ENCODE measurements around the gene NUDT15.

The NUDT15 gene

DNA sequence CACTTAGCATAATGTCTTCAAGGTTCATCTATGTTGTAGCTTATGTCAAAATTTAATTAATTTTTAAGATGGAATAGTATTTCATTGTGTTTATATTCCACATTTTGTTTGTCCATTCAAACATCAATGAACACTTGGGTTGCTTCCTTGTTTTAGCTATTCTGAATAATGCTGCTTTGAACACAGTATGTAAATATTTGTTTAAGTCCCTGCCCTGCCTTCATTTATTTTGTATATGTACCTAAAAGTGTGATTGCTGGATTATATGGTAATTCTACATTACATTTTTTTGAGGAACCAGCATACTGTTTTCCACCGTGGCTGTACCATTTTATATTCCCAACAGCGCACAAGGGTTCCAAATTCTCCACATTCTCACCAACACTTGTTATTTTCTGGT is 18.9 kb upstream of the NUDT15 start:
- TF ChIP-seq ZFX (IDR thresholded peaks at IDR 0.05; ENCODE audit: borderline replicate concordance) = no peak
- TF ChIP-seq, protein P1, sequence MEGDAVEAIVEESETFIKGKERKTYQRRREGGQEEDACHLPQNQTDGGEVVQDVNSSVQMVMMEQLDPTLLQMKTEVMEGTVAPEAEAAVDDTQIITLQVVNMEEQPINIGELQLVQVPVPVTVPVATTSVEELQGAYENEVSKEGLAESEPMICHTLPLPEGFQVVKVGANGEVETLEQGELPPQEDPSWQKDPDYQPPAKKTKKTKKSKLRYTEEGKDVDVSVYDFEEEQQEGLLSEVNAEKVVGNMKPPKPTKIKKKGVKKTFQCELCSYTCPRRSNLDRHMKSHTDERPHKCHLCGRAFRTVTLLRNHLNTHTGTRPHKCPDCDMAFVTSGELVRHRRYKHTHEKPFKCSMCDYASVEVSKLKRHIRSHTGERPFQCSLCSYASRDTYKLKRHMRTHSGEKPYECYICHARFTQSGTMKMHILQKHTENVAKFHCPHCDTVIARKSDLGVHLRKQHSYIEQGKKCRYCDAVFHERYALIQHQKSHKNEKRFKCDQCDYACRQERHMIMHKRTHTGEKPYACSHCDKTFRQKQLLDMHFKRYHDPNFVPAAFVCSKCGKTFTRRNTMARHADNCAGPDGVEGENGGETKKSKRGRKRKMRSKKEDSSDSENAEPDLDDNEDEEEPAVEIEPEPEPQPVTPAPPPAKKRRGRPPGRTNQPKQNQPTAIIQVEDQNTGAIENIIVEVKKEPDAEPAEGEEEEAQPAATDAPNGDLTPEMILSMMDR (IDR thresholded peaks at IDR 0.05) = no peak

DNA sequence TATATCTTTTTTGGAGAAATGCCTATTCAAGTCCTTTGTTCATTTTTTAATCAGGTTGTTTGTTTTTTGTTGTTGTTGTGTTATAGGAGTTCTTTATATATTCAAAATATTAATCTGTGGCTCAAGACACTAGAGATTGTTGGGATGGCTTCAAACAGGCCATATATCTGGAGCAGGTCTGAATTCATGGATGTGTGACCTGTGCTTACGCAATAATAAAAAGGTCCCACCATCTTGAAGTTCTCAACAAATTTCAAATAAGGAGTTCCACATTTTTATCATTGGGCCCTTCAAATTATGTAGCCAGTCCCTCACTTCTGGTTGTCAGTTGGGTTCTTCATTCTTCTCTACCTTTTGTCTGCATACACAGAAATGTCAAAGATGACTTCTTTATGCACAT is 17.7 kb upstream of the NUDT15 start:
- TF ChIP-seq ZFX (IDR thresholded peaks at IDR 0.05; ENCODE audit: borderline replicate concordance) = no peak
- TF ChIP-seq, protein P1 (IDR thresholded peaks at IDR 0.05) = no peak
- no peak overlapping the region for H3K27ac ChIP-seq

More for the DNA sequence above, 18.9 kb upstream of the NUDT15 start:
- peak overlapping the region; percentile 38; the same call in 1 of the 2 replicates for H3K27ac ChIP-seq

- TF ChIP-seq, protein P1 (IDR thresholded peaks at IDR 0.05) = no peak
- no peak for TF ChIP-seq ZFX (IDR thresholded peaks at IDR 0.05; ENCODE audit: borderline replicate concordance)
- no peak overlapping the region for H3K27ac ChIP-seq
These were observed 9.5 kb upstream of the NUDT15 start for GRCh38 chr13:48028066-48028465.

DNA sequence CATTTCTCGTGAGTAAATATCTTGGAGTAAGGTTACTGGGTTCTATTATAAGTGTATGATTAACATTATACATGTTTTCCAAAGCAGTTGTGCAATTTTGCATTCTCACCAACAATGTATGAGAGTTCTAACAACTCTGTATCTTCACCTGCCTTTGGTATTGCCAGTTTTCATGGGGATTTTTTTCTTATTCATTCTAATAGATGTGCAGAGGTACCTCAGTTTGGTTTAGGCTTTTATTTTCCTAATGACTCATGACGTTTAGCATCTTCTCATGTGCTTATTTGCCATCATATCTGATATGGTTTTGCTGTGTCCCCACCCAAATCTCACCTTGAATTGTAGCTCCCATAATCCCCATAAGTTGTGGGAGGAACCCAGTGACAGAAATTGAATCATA is 7.7 kb upstream of the NUDT15 start:
- TF ChIP-seq ZFX (IDR thresholded peaks at IDR 0.05; ENCODE audit: borderline replicate concordance) = no peak
- TF ChIP-seq, protein P1 (IDR thresholded peaks at IDR 0.05) = no peak
- H3K27ac ChIP-seq = no peak overlapping the region

DNA sequence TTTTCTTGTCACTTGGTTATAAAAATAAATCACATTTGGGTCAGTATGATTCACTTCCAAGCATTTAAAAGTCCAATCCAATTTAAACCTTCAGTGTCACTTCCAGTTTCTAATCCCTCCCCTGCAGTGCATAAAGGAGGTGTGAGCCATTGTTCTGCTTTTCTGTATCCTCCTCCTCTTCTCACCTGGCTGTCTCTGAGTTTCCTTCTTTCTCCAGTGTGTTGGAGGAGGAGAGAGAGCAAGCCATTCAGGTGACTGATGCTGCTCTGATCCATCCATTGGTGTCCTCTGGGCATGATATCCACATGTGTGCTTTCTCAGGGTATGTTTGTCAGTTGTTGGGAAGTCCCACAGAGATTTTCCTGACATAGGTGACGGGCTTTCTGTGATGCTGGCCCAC is 1.2 kb downstream of the NUDT15 start:
- TF ChIP-seq, protein P1 (IDR thresholded peaks at IDR 0.05) = no peak
- TF ChIP-seq ZFX (IDR thresholded peaks at IDR 0.05; ENCODE audit: borderline replicate concordance) = no peak
- peak overlapping the region; percentile 95 for H3K27ac ChIP-seq

GRCh38 chr13:48040049-48040448 is 2.5 kb downstream of the NUDT15 start:
- TF ChIP-seq, protein P1 (IDR thresholded peaks at IDR 0.05) = no peak
- TF ChIP-seq ZFX (IDR thresholded peaks at IDR 0.05; ENCODE audit: borderline replicate concordance) = no peak
- H3K27ac ChIP-seq = no peak overlapping the region

DNA sequence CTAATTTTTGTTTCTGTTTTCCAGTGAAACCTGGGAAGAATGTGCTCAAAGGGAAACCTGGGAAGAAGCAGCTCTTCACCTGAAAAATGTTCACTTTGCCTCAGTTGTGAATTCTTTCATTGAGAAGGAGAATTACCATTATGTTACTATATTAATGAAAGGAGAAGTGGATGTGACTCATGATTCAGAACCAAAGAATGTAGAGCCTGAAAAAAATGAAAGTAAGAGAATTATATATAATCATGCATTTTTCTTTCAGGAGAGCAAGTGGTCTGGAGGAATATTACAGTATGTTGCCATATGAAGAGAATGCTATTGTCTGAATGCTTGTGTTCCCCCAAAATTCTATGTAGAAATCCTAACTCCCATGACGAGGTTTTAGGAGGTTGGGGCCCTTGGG is 3.4 kb downstream of the NUDT15 start:
- TF ChIP-seq, protein P1 (IDR thresholded peaks at IDR 0.05) = no peak
- no peak overlapping the region for H3K27ac ChIP-seq
